A673 (cell line): Measurements from ENCODE around the gene SAXO1. TPM values are rescaled to one million over a fixed set of nuclear protein-coding genes. Genes with fewer than 3 reads are reported as not detected.

Experiments used
- BruUV-seq: library from RNA; stranded (reverse); fragments of 400-500 nt; replicated peaks from 2 replicates; lab custom pipeline; 2021; lab: Mats Ljungman, UMichigan
- CTCF ChIA-PET: fragments of 300-600 bp; sonication (Branson Sonifier 250); formaldehyde crosslinking; loops from one replicate; lab custom pipeline; 2022; ENCODE audit warnings: antibody characterized with exemption; lab: Charles Lee
- POLR2A ChIA-PET: fragments of 300-600 bp; sonication (Branson Sonifier 250); formaldehyde crosslinking; loops from one replicate; lab custom pipeline; 2022; ENCODE audit warnings: antibody characterized with exemption; ENCODE audit not compliant: low non-redundant PET; lab: Charles Lee
- DNase-seq: peaks from one replicate; pipeline ENCODE4 v3.0.0-alpha.2; 2015; ENCODE audit warnings: low spot score
- H3K27ac ChIP-seq: fragments of 200-600 bp; sonication (generic); 2 replicates; pipeline ENCODE4 v1.5.1; 2016; ENCODE audit warnings: mixed run types, low read depth, mild to moderate bottlenecking, mixed read lengths, antibody characterized with exemption, low read length; ENCODE audit not compliant: poor library complexity, severe bottlenecking
- H3K27me3 ChIP-seq: fragments of 200-600 bp; sonication (generic); replicated peaks from 2 replicates; pipeline ENCODE4 v1.6.1; 2017; ENCODE audit warnings: mixed run types, low read depth, mild to moderate bottlenecking, mixed read lengths, antibody characterized with exemption, low read length; ENCODE audit not compliant: insufficient read depth, poor library complexity
- H3K36me3 ChIP-seq: fragments of 200-600 bp; sonication (generic); 2 replicates; pipeline ENCODE4 v1.6.1; 2016; ENCODE audit warnings: mixed run types, mild to moderate bottlenecking, mixed read lengths, antibody characterized with exemption, low read length; ENCODE audit not compliant: insufficient read depth, poor library complexity, severe bottlenecking
- H3K4me1 ChIP-seq: fragments of 200-600 bp; sonication (generic); 2 replicates; pipeline ENCODE4 v1.6.1; 2017; ENCODE audit warnings: mixed run types, mild to moderate bottlenecking, mixed read lengths, antibody characterized with exemption, low read length; ENCODE audit not compliant: insufficient read depth, poor library complexity, severe bottlenecking
- H3K4me3 ChIP-seq: fragments of 200-600 bp; sonication (generic); 2 replicates; pipeline ENCODE4 v1.5.1; 2016; ENCODE audit warnings: low read depth, mixed run types, mild to moderate bottlenecking, mixed read lengths, low read length; ENCODE audit not compliant: poor library complexity, severe bottlenecking
- H3K9me3 ChIP-seq: fragments of 200-600 bp; sonication (generic); 2 replicates; pipeline ENCODE4 v1.6.1; 2016; ENCODE audit warnings: mixed run types, low read depth, mild to moderate bottlenecking, mixed read lengths, antibody characterized with exemption, low read length; ENCODE audit not compliant: poor library complexity, severe bottlenecking
- EZH2 ChIP-seq: fragments of 200-600 bp; sonication (generic); IDR thresholded peaks from 2 replicates; pipeline ENCODE4 v1.6.1; 2017; ENCODE audit warnings: borderline replicate concordance, low read depth, mild to moderate bottlenecking, mixed read lengths, antibody characterized with exemption, low read length; ENCODE audit not compliant: poor library complexity, severe bottlenecking
- intact Hi-C: fragments of 100-400 bp; cut with micrococcal nuclease; formaldehyde crosslinking; loops from one replicate; pipeline ENCODE4 v1.10.0; 2022; ENCODE audit not compliant: unreplicated experiment
- total RNA-seq: library from RNA; stranded (reverse); gene quantifications from 2 replicates; pipeline ENCODE4 v1.2.3, GENCODE V29; 2021
- TF ChIP-seq, protein P1 (sequence below): fragments of 300-800, 200-600 bp; sonication (generic); conservative IDR thresholded peaks from 2 replicates; pipeline ENCODE4 v1.5.1; 2017; ENCODE audit warnings: low read depth, mild to moderate bottlenecking, antibody characterized with exemption, low read length, moderate library complexity, mixed read lengths

SAXO1 gene
- total RNA-seq, 1 experiment from 2014 or later = not detected

DNA sequence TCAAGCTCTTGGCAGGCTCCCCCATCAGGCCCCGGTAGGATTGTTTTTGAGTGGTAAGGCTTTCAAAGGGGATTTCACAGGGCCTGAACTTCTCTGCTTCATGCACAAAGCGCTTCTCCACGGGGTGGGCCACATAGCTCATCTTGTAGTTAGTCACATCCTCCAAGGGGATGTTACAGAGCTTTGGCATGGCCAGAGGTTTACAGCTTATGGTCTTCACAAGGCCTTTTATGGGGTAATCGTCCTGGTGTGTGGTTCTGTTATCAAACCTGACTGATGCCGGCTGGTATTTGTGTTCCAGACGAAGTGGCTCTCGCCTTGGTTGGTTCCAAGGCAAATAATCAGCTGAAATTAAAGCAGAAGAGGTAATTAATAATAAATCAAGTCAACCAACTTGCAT lies 104.3 kb downstream of the SAXO1 start:
- intact Hi-C loops = no loop called here
- Histone ChIP-seq H3K4me1 (no peaks in the 10 kb centered on the region), H3K9me3 (no peaks in the 10 kb centered on the region), H3K4me3 (no peak overlapping the region), H3K27me3 (no peaks in the 10 kb centered on the region), H3K36me3 (no peaks in the 10 kb centered on the region), H3K27ac (no peak overlapping the region)
- DNase-seq = no peak
- ChIA-PET POLR2A (no interaction called here), CTCF (no interaction called here)
- no TSS peak for BruUV-seq
- TF ChIP-seq EZH2 = no peak
- TF ChIP-seq, protein P1, sequence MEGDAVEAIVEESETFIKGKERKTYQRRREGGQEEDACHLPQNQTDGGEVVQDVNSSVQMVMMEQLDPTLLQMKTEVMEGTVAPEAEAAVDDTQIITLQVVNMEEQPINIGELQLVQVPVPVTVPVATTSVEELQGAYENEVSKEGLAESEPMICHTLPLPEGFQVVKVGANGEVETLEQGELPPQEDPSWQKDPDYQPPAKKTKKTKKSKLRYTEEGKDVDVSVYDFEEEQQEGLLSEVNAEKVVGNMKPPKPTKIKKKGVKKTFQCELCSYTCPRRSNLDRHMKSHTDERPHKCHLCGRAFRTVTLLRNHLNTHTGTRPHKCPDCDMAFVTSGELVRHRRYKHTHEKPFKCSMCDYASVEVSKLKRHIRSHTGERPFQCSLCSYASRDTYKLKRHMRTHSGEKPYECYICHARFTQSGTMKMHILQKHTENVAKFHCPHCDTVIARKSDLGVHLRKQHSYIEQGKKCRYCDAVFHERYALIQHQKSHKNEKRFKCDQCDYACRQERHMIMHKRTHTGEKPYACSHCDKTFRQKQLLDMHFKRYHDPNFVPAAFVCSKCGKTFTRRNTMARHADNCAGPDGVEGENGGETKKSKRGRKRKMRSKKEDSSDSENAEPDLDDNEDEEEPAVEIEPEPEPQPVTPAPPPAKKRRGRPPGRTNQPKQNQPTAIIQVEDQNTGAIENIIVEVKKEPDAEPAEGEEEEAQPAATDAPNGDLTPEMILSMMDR = no peak

DNA sequence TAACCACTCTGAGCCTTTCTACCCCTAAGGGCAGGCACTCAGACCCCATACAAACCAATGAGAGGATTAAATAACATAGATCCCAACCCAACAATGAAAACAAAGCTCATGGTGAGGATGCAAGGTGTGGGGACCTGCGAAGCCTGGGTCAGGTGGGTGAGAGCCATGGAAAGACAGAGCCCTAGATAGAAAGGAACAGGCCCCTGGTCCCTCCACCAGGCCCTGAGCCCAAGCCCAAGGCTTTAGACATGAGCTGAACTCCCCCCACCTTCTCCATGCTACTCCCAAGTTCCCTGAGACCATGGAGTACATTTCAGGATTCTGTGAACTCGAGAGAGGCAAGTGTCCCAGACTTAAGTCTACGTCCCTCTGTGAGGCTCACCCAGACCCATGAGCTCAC lies 106.5 kb downstream of the SAXO1 start:
- Histone ChIP-seq H3K27ac (no peak overlapping the region), H3K4me3 (no peak overlapping the region), H3K27me3 (no peaks in the 10 kb centered on the region), H3K4me1 (no peaks in the 10 kb centered on the region), H3K9me3 (no peaks in the 10 kb centered on the region), H3K36me3 (no peaks in the 10 kb centered on the region)
- intact Hi-C loops = no loop called here
- DNase-seq = no peak
- no peak for TF ChIP-seq EZH2
- TF ChIP-seq, protein P1 = no peak
- ChIA-PET POLR2A (no interaction called here), CTCF (no interaction called here)
- BruUV-seq = no TSS peak

DNA sequence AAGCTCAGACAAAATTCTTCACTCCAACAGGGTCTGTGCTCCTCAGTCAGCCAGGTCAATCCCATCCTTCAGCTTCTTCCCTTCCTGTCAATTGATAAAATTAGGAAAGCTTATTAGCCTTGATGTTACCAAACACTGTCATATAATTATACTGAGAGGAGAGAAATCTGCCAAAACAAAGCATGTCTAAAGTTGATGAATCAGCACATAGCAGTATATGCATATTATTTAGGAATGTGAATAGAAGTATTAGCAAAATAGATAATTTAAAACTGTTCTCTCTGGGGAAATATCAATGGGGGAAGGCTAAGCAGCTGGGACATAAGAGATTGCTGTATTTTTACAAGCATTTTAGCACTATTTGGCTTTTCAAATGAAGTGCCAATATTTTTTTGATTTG lies 107.1 kb downstream of the SAXO1 start:
- ChIA-PET CTCF (no interaction called here), POLR2A (no interaction called here)
- Histone ChIP-seq H3K36me3 (no peaks in the 10 kb centered on the region), H3K9me3 (no peaks in the 10 kb centered on the region), H3K27me3 (no peaks in the 10 kb centered on the region), H3K4me3 (no peak overlapping the region), H3K4me1 (no peaks in the 10 kb centered on the region), H3K27ac (no peak overlapping the region)
- no peak for DNase-seq
- no TSS peak for BruUV-seq
- intact Hi-C loops = no loop called here
- TF ChIP-seq EZH2 = no peak
- TF ChIP-seq, protein P1 = no peak
